HG02852 (cell line): ENCODE data around the gene ZNF200.
"Not testable (repeated sequence)": the region's sequence is repeated elsewhere in the genome, so short reads cannot be mapped to it uniquely, and the experiment has no call there.

Experiments used
- ATAC-seq: cut with Tn5 transposase; IDR thresholded peaks from one replicate; pipeline ENCODE4 v1.9.1; 2021; ENCODE audit warnings: mild to moderate bottlenecking, moderate library complexity; ENCODE audit not compliant: unreplicated experiment

The ZNF200 gene

GRCh38 chr16:3202903-3203539, 31.9 kb downstream of the ZNF200 start:
- ATAC-seq = no peak

- ATAC-seq = no peak
These were observed 36.5 kb downstream of the ZNF200 start for GRCh38 chr16:3198334-3199072.

DNA sequence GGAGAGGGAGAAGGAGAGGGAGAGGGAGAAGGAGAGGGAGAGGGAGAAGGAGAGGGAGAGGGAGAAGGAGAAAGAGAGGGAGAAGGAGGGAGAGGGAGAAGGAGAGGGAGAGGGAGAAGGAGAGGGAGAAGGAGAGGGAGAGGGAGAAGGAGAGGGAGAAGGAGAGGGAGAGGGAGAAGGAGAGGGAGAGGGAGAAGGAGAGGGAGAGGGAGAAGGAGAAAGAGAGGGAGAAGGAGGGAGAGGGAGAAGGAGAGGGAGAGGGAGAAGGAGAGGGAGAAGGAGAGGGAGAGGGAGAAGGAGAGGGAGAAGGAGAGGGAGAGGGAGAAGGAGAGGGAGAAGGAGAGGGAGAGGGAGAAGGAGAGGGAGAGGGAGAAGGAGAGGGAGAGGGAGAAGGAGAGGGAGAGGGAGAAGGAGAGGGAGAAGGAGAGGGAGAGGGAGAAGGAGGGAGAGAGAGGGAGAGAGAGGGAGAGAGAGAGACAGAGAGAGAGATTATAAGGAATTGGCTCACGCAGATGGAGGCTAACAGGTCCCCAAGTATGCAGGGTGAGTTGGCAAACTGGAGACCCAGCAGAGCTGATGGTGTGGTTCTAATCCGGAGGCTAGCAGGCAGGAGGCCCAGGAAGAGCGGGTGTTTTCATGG, 37.1 kb downstream of the ZNF200 start:
- not testable (repeated sequence) for ATAC-seq

DNA sequence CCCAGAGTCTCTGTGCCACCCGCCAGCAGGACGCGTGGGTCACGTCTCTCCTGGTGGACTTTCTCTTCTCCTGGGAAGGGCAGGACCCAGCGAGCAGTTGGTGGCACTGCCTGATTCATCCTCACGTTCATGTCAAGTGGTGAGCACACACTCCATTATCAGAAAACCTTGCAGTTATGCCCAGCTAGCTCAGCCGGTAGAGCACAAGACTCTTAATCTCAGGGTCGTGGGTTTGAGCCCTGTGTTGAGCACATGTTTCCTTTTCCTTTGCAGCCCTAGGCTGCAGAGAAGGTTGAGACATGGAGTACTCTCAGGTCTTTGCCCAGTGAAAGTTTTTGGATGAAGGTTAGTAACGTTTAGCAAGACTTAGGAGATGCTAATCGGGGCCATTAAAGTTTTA, 39.0 kb downstream of the ZNF200 start:
- no peak for ATAC-seq

DNA sequence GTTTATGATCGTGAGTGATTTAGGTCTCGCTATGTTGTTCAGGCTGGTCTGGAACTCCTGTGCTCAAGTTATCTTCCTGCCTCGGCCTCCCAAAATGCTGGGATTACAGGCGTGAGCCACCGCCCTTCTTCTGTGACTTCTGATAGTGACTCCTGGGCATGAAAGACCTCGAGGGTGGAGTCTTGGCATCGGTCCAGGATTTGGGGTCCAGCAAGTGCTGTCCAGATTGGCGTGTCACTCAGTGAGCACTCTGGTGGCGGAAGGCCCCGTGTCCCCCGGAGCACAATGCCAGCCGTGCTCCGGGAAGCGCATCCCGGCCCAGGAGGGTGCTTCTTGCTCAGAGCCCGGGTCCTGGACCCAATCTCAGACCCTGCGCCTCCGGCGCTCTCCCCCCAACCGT, 40.2 kb downstream of the ZNF200 start:
- ATAC-seq = no peak

GRCh38 chr16:3193221-3194212, 41.4 kb downstream of the ZNF200 start:
- no peak for ATAC-seq

DNA sequence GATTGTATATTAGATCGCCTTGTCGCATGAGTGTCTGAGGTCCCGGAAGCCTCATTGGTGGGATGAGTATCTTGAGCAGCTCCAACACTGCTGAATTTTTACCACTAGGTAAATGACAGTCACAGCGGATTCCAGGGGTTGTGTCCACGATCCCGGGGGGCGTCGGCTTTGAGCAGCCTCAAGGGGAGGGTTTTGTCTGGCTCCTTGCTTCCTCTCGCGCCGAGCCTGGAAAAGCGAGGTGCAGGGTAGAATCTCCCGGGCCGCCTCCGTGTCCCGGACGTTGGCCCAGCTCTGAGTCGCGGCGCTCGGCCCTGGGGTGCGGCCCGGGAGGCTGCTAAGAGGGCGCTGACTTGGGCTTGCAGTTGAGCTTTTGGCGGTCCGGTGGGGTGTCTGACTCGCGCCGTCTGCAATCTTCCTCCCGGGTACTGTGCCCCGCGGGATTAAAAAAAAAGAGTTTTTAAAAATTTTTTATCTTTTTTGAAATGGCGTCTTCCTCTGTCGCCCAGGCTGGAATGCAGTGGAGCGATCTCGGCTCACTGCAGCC, 42.4 kb downstream of the ZNF200 start:
- ATAC-seq = no peak

DNA sequence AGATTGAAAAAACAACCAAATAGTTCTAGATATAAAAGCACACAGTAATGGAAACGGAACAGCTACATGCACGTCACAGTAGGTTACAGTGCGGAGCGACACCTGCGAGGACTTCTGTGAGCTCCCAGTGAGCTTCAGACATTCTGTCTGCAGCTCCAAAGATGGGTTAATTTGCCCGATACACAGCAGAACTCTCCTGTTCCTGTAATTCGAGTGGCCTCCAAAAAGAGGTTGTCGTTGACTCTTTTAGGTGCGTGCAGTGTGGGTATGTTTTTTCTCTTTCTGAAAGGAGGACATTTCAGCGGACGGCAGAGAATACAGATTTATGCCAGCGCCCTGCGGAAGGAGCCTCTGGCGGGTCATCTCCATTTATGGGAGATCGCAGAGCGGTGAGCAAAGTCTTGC, 44.0 kb downstream of the ZNF200 start:
- no peak for ATAC-seq

DNA sequence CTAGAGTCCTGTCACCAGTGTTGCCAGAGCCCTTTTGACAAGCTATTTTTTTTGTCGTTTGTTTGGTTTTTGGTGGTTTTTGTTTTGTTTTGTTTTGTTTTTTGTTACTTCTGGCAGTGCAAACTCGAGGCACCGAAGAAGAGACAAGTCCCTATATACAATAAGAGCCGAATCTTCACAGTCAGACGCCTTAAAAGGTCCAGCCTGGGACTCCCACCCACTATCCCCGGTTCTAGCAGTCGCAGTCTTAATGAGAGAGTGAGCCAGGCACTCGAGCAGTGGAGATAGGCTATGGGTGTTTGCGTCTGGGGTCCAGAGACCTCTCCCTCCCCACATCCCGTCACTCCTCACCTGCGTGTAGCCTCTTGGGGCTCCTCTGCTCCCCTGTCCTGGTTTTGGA, 45.1 kb downstream of the ZNF200 start:
- ATAC-seq = no peak

DNA sequence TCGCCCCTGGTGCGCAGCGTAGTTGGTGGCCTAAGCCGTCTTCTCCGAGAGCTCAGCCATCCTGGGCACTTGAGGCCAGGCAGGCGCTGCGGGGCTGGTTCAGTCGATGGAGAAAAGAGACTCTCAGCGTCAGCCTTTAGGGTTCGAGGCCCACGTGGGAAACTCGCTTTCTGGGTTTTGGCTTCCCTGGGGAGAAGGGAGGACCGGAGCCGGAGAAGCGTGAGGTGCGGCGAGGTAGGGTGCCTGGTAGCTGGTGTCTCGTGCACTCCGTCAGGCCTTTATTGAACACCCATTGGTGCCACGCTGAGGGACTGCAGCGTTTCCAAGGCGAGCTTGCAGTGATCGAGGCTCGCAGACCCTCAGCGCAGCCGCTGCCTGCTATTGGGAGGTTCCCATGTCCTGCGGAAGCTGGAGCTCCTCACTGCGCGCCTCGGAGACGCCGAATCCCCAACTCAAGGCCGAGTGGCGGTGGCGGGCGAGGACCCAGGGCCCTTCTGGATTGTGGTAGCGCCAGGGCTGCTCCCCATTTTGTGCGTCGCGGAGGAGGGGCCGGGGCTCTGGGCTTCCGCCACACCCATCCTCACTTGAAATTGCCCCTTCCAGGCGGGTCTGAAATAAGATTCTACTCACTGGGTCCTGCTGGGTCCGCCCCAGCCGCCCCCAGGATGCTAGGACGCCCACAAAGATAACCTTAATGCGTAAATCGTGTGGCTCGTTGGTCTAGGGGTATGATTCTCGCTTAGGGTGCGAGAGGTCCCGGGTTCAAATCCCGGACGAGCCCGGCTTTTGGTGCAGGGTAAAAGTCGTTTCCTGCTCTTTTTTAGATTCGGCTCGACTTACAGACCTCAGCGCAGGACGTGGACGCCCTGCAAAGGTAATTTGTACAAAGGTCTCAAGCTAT, 45.8 kb downstream of the ZNF200 start:
- no peak for ATAC-seq

GRCh38 chr16:3188675-3188924, 46.4 kb downstream of the ZNF200 start:
- no peak for ATAC-seq

DNA sequence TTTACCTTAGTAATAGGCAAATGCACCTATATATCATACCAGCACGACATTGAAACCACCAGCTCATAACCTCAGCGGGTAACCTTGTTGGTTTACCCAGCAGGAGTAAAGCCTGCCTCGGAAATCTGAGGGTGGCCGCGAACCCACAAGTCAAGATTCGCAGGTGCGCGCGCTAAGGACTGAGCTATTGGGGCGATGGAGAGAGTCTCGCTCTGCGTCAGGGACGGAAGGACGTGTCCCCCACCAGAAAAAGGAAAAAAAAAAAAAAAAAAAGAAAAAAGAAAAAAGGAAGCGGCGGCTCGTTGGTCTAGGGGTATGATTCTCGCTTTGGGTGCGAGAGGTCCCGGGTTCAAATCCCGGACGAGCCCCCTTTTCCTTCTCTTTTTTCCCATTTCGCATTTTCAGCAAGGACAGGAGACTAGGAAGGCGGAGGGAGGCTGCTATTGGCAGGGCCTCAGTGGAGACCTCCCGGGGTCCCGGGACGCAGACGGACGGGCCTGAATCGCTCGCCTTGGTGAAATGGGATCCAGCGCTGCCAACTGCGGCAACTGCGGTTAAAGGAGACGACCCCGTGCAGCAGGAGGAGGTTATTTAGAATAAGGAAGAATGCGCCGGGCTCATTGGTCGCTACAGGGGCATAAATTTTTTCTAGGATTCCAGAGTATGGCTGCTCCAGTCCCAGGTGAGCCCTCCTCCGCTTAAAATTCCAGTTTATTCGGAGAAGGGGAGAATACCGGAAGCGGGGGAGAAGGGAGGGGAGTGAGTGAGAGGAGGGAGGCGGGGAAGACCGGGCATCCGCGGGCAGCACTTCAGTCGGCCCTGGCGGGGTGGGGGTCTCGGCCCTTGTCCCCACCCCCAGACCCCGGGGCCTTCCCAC, 46.9 kb downstream of the ZNF200 start, which contains the start of gene OR1F1:
TSS of gene OR1F1 (plus strand) at position 407 of the 877 bp plus-strand sequence.
- no peak for ATAC-seq

DNA sequence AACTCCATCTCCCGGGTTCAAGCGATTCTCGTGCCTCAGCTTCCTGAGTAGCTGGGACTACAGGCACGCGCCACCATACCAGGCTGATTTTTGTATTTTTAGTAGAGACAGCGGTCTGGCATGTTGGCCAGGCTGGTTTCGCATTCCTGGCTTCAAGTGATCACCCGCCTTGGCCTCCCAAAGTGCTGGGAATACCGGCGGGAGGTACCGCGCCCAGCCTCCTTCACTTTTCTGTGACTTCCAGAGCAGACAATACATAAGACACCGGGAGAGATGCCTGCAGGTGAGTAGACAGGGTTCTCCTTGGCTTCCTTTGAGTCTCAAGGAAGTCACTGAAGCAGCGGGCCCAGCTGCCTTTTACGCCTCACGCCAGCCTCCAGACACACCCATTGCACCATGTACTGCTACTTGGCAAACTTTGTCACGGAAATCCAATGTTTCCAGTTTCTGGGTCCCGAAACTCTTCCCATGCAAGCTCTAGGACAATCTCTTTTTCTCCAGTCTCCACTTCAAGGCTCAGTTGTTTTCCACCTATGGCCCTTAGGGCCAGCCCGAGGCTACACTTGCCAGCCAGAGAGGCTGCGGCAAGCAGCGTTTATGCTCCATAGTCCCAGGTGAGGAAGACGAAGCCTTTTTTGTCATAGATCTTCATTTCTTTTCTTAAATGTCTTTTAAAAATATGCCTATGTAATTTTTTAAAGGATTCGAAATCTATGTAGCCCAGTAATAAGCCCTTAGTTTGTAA, 47.8 kb downstream of the ZNF200 start:
- no peak for ATAC-seq

DNA sequence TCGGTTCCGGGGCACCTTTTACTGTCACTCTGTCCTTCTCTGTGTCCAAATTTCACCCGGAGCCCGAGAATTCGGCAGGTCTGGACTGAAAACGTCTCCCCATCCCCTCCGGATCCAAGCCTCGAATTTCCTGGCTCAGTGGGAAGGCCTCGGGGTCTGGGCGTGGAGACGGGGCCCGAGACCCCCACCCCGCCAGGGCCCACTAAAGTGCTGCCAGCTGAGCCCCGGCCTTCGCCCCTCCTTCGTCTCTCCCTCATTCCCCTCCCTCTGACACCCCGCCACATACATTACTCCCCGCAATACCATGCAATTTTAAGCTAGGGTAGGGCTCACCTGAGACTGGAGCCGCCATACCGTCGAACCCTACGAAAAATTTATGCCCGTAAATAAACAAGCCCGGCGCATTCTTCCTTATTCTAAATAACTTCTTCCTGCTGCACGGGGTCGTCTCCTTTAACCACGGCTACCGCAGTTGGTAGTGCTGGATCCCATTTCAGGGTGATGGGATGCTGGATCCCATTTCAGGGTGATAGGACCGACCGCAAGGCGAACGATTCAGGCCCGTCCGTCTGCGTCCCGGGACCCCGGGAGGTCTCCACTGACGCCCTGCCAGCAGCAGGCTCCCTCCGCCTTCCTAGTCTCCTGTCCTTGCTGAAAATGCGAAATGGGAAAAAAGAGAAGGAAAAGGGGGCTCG, 51.4 kb downstream of the ZNF200 start:
- ATAC-seq = no peak

DNA sequence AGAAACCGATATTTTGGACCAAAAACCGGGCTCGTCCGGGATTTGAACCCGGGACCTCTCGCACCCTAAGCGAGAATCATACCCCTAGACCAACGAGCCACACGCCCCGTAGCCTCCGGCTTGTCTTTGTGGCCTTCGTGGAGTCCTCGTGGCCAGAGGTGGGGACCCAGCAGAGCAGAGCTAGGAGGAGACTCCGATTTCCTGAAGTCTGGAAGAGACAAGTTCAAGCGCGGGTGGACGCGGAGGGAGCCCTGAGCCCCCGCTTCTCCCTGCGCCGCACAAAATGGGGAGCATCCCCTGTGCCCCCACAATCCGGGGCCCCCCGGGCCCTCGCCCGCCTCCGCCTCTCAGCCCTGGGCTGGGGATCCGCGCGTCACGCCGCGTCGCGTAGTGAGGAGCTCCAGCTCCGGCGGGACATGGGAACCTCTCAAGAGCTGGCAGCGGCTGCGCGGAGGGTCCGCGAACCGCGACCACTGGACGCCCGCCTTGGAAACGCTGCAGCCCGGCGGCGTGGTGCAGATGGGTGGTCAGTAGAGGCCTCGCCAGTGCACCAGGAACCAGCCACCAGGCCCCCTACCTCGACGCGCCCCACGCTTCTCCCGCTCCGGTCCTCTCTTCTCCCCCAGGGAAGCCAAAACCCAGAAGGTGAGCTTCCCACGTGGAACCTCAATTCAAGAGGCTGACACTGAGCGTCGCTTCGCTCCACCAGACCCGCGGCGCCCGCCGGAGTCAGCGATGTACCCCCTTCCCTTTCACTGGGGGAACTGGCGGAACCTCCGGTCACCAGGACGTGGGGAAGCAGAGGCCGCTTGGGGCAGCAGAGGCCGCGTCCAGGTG, 52.1 kb downstream of the ZNF200 start:
- ATAC-seq = no peak

GRCh38 chr16:3182293-3182607, 52.7 kb downstream of the ZNF200 start:
- not testable (repeated sequence) for ATAC-seq

DNA sequence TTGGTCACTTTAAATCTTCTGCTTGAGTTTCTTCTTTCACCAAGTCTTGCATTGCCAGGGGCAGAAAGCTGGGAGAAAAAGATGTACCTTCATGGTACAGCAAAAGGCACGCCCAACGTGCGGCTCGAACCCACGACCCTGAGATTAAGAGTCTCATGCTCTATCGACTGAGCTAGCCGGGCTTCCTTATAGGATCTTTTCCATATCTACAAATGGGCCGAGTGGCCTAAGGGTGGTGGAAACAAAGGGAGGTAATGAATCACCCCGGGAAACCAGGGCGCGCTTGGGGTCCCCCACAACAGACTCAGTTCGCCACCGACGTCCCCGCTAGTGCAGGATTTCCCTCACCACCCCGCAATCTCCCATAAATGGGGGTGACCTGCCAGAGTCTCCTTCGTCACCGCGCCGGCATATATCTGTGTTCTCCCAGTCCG, 54.5 kb downstream of the ZNF200 start:
- ATAC-seq = no peak
